GM12892 (cell line): ENCODE results near the gene TIMM29.

Experiments used
- POLR2A ChIP-seq: IDR thresholded peaks from 2 replicates; pipeline ENCODE4 v1.6.1; 2011; ENCODE audit warnings: low read depth, low read length, control low read depth
- TAF1 ChIP-seq: IDR thresholded peaks from 2 replicates; pipeline ENCODE4 v1.6.1; 2011; ENCODE audit warnings: low read depth, mild to moderate bottlenecking, control low read depth, low read length, borderline replicate concordance

DNA sequence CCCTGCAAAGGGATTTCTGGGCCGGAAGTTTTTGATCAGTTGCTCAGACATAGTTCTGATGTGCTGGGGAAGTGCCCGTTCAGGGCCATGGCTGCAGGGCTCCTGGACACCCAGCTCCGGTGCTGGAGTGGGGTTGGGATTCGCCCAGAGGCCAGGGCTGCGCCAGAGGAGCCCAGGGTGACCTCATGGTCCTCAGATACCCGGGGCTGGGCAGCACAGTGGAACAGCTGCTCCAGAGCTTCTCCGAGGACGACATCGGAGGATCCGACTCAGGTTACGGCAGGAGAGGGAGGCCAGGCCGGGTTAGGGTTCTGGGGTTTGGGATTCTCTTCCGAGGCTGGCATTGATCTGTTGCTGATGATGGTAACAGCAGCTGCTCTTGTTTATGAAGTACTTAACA, 36.4 kb upstream of the TIMM29 start:
- TF ChIP-seq TAF1: no peak
- TF ChIP-seq POLR2A: no peak
